ENCODE results near the gene PPARGC1A. TPM values are rescaled to one million over a fixed set of nuclear protein-coding genes. Genes with fewer than 3 reads are reported as not detected.

PPARGC1A gene
- total and polyA plus RNA-seq, 10 of the 15 experiments (the other 5 are each of a cell fraction or from before 2014, with no cell fraction given): 0.01 to 0.05 (median 0.04) TPM; not detected in 7

- Histone ChIP-seq H3K4me2 (ENCODE audit: control insufficient read depth, insufficient read depth) (no peak overlapping the region), H4K20me1 (ENCODE audit: control insufficient read depth, insufficient read depth) (no peaks in the 10 kb centered on the region), H3K4me1 (ENCODE audit: control insufficient read depth, insufficient read depth, low read length) (no peaks in the 10 kb centered on the region), H3K79me2 (ENCODE audit: control insufficient read depth, insufficient read depth, low read length) (no peaks in the 10 kb centered on the region), H3K4me3 (no peak overlapping the region), H3K36me3 (ENCODE audit: control insufficient read depth in 2 of 2, insufficient read depth in 2 of 2, low read length in 1 of 2) (no peaks in the 10 kb centered on the region), H3K27me3 (replicated peaks in 1 of 2; ENCODE audit: control insufficient read depth in 2 of 2, insufficient read depth in 2 of 2, low read length in 1 of 2) (no peaks in the 10 kb centered on the region), H2AFZ (ENCODE audit: control insufficient read depth, low read depth, low read length) (no peak overlapping the region), H3K9me3 (replicated peaks; ENCODE audit: control insufficient read depth, insufficient read depth, low read length) (no peaks in the 10 kb centered on the region), H3K27ac (ENCODE audit: control insufficient read depth, insufficient read depth) (no peak overlapping the region), H3K9ac (ENCODE audit: control insufficient read depth, insufficient read depth, low read length) (no peak overlapping the region)
- FAIRE-seq (no peak), DNase-seq (ENCODE audit: low read depth, low spot score) (no peak), ATAC-seq (no peak)
- ChIA-PET RAD21 (ENCODE audit: unreplicated experiment) (no interaction called here), CTCF (no interaction called here), SMC1A (ENCODE audit: uncharacterized antibody, unreplicated experiment) (no interaction called here), POLR2A (no interaction called here)
- intact Hi-C loops (cut with micrococcal nuclease; ENCODE audit: unreplicated experiment): no loop called here
- WGBS (ENCODE audit: insufficient coverage, insufficient replicate concordance, low lambda C conversion rate, missing lambda C conversion rate): 92% methylated on average over 2 of the region's 2 CpGs
- in situ Hi-C loops (cut with MboI): no loop called here
- no TSS peak for BruUV-seq (replicated peaks)
- TF ChIP-seq NR2C2 (IDR thresholded peaks at IDR 0.05; ENCODE audit: borderline replicate concordance, control insufficient read depth, insufficient read length, low read depth): no peak
- TF ChIP-seq, protein P1, sequence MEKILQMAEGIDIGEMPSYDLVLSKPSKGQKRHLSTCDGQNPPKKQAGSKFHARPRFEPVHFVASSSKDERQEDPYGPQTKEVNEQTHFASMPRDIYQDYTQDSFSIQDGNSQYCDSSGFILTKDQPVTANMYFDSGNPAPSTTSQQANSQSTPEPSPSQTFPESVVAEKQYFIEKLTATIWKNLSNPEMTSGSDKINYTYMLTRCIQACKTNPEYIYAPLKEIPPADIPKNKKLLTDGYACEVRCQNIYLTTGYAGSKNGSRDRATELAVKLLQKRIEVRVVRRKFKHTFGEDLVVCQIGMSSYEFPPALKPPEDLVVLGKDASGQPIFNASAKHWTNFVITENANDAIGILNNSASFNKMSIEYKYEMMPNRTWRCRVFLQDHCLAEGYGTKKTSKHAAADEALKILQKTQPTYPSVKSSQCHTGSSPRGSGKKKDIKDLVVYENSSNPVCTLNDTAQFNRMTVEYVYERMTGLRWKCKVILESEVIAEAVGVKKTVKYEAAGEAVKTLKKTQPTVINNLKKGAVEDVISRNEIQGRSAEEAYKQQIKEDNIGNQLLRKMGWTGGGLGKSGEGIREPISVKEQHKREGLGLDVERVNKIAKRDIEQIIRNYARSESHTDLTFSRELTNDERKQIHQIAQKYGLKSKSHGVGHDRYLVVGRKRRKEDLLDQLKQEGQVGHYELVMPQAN (conservative IDR thresholded peaks at IDR 0.05): no peak
- no peak for TF ChIP-seq JUND (IDR thresholded peaks at IDR 0.05; ENCODE audit: low read depth, low read length)
- TF ChIP-seq CTCF (IDR thresholded peaks at IDR 0.05 in 2 of 3, conservative IDR thresholded peaks at IDR 0.05 in 1 of 3; ENCODE audit: control insufficient read depth in 2 of 3, extremely low read depth in 1 of 3, insufficient read depth in 1 of 3, low read depth in 3 of 3, low read length in 3 of 3): no peak
These were observed 127.3 kb downstream of the PPARGC1A start for GRCh38 chr4:23762551-23762950.
